ENCODE results near the gene MEI4.

MEI4 gene

GRCh38 chr6:77856391-77856790 is 203.6 kb downstream of the MEI4 start:
- H3K4me1 ChIP-seq (ENCODE audit: insufficient read depth, poor library complexity, severe bottlenecking) = no peaks in the 10 kb centered on the region
- H3K27ac ChIP-seq (ENCODE audit: poor library complexity, severe bottlenecking) = no peak overlapping the region

GRCh38 chr6:77857421-77857820 is 204.6 kb downstream of the MEI4 start:
- ATAC-seq (ENCODE audit: low read depth) (no peak), DNase-seq (ENCODE audit: low spot score) (no peak)
- no peaks in the 10 kb centered on the region for H3K27me3 ChIP-seq (ENCODE audit: insufficient read depth, poor library complexity, severe bottlenecking)
- TF ChIP-seq, protein P1, sequence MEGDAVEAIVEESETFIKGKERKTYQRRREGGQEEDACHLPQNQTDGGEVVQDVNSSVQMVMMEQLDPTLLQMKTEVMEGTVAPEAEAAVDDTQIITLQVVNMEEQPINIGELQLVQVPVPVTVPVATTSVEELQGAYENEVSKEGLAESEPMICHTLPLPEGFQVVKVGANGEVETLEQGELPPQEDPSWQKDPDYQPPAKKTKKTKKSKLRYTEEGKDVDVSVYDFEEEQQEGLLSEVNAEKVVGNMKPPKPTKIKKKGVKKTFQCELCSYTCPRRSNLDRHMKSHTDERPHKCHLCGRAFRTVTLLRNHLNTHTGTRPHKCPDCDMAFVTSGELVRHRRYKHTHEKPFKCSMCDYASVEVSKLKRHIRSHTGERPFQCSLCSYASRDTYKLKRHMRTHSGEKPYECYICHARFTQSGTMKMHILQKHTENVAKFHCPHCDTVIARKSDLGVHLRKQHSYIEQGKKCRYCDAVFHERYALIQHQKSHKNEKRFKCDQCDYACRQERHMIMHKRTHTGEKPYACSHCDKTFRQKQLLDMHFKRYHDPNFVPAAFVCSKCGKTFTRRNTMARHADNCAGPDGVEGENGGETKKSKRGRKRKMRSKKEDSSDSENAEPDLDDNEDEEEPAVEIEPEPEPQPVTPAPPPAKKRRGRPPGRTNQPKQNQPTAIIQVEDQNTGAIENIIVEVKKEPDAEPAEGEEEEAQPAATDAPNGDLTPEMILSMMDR (IDR thresholded peaks at IDR 0.05; ENCODE audit: poor library complexity, severe bottlenecking) = no peak
- H3K4me3 ChIP-seq (ENCODE audit: severe bottlenecking) = no peak overlapping the region
- no peaks in the 10 kb centered on the region for H3K9me3 ChIP-seq (ENCODE audit: severe bottlenecking)
- no peaks in the 10 kb centered on the region for H3K4me1 ChIP-seq (ENCODE audit: insufficient read depth, poor library complexity, severe bottlenecking)
- H3K27ac ChIP-seq (ENCODE audit: poor library complexity, severe bottlenecking) = no peak overlapping the region
- H3K36me3 ChIP-seq (ENCODE audit: low read depth) = no peaks in the 10 kb centered on the region

More at GRCh38 chr6:77856391-77856790, 203.6 kb downstream of the MEI4 start:
- DNase-seq (ENCODE audit: low spot score) = no peak
- Histone ChIP-seq H3K27me3 (ENCODE audit: insufficient read depth, poor library complexity, severe bottlenecking) (no peaks in the 10 kb centered on the region), H3K4me3 (ENCODE audit: severe bottlenecking) (no peak overlapping the region), H3K9me3 (ENCODE audit: severe bottlenecking) (no peaks in the 10 kb centered on the region), H3K36me3 (ENCODE audit: low read depth) (no peaks in the 10 kb centered on the region)
- ATAC-seq (ENCODE audit: low read depth) = no peak
- TF ChIP-seq, protein P1 (IDR thresholded peaks at IDR 0.05; ENCODE audit: poor library complexity, severe bottlenecking) = no peak

- no peaks in the 10 kb centered on the region for H3K36me3 ChIP-seq (ENCODE audit: low read depth)
- no peak overlapping the region for H3K4me3 ChIP-seq (ENCODE audit: severe bottlenecking)
- H3K27me3 ChIP-seq (ENCODE audit: insufficient read depth, poor library complexity, severe bottlenecking) = no peaks in the 10 kb centered on the region
- no peaks in the 10 kb centered on the region for H3K4me1 ChIP-seq (ENCODE audit: insufficient read depth, poor library complexity, severe bottlenecking)
- no peaks in the 10 kb centered on the region for H3K9me3 ChIP-seq (ENCODE audit: severe bottlenecking)
- TF ChIP-seq, protein P1 (IDR thresholded peaks at IDR 0.05; ENCODE audit: poor library complexity, severe bottlenecking) = no peak
- no peak for DNase-seq (ENCODE audit: low spot score)
- no peak overlapping the region for H3K27ac ChIP-seq (ENCODE audit: poor library complexity, severe bottlenecking)
- ATAC-seq (ENCODE audit: low read depth) = no peak
These were observed 223.5 kb downstream of the MEI4 start for GRCh38 chr6:77876300-77876699.

- Histone ChIP-seq H3K9me3 (ENCODE audit: severe bottlenecking) (no peaks in the 10 kb centered on the region), H3K4me1 (ENCODE audit: insufficient read depth, poor library complexity, severe bottlenecking) (no peaks in the 10 kb centered on the region), H3K4me3 (ENCODE audit: severe bottlenecking) (no peak overlapping the region), H3K36me3 (ENCODE audit: low read depth) (no peaks in the 10 kb centered on the region), H3K27ac (ENCODE audit: poor library complexity, severe bottlenecking) (no peak overlapping the region), H3K27me3 (ENCODE audit: insufficient read depth, poor library complexity, severe bottlenecking) (no peaks in the 10 kb centered on the region)
- TF ChIP-seq, protein P1 (IDR thresholded peaks at IDR 0.05; ENCODE audit: poor library complexity, severe bottlenecking) = no peak
- DNase-seq (ENCODE audit: low spot score) (no peak), ATAC-seq (ENCODE audit: low read depth) (no peak)
These were observed 226.7 kb downstream of the MEI4 start for GRCh38 chr6:77879527-77879926.

GRCh38 chr6:77880501-77880900 is 227.7 kb downstream of the MEI4 start:
- H3K27ac ChIP-seq (ENCODE audit: poor library complexity, severe bottlenecking) = no peak overlapping the region
- no peak for DNase-seq (ENCODE audit: low spot score)
- no peaks in the 10 kb centered on the region for H3K27me3 ChIP-seq (ENCODE audit: insufficient read depth, poor library complexity, severe bottlenecking)
- no peaks in the 10 kb centered on the region for H3K4me1 ChIP-seq (ENCODE audit: insufficient read depth, poor library complexity, severe bottlenecking)
- H3K36me3 ChIP-seq (ENCODE audit: low read depth) = no peaks in the 10 kb centered on the region
- TF ChIP-seq, protein P1 (IDR thresholded peaks at IDR 0.05; ENCODE audit: poor library complexity, severe bottlenecking) = no peak
- ATAC-seq (ENCODE audit: low read depth) = no peak
- H3K9me3 ChIP-seq (ENCODE audit: severe bottlenecking) = no peaks in the 10 kb centered on the region
- H3K4me3 ChIP-seq (ENCODE audit: severe bottlenecking) = no peak overlapping the region

Data from RWPE2 (cell line).